ENCODE measurements around the gene DOLPP1. TPM values are rescaled to one million over a fixed set of nuclear protein-coding genes. Genes with fewer than 3 reads are reported as not detected.

The DOLPP1 gene
- polyA plus RNA-seq, 1 donor, result 25.3 TPM

- peaks cover 22% of the 10 kb centered on the region for H3K4me1 ChIP-seq (ENCODE audit: control insufficient read depth, insufficient read depth, low read length)
- H3K27me3 ChIP-seq (ENCODE audit: control insufficient read depth, insufficient read depth, low read length), result no peaks in the 10 kb centered on the region
- H3K27ac ChIP-seq (ENCODE audit: low read length), result no peak overlapping the region
- H3K9me3 ChIP-seq (ENCODE audit: control insufficient read depth, low read depth, low read length), result no peaks in the 10 kb centered on the region
- DNase-seq, result peak in 1 of 2 donors; percentile 46
- H3K36me3 ChIP-seq (ENCODE audit: control insufficient read depth, insufficient read depth, low read length), result peaks cover 20% of the 10 kb centered on the region
- WGBS (ENCODE audit: insufficient coverage, low lambda C conversion rate), result no CpG with 5 or more reads among the region's 8 CpGs
- no peak overlapping the region for H3K4me3 ChIP-seq (ENCODE audit: low read length)
Observed at GRCh38 chr9:129038109-129038852, 42.6 kb upstream of the DOLPP1 start.

- WGBS (ENCODE audit: insufficient coverage, low lambda C conversion rate), result no CpG with 5 or more reads among the region's 12 CpGs
- H3K4me3 ChIP-seq (ENCODE audit: low read length), result no peak overlapping the region
- DNase-seq, result no peak
- peaks cover 25% of the 10 kb centered on the region for H3K36me3 ChIP-seq (ENCODE audit: control insufficient read depth, insufficient read depth, low read length)
- H3K27me3 ChIP-seq (ENCODE audit: control insufficient read depth, insufficient read depth, low read length), result no peaks in the 10 kb centered on the region
- H3K9me3 ChIP-seq (ENCODE audit: control insufficient read depth, low read depth, low read length), result no peaks in the 10 kb centered on the region
- no peak overlapping the region for H3K27ac ChIP-seq (ENCODE audit: low read length)
- H3K4me1 ChIP-seq (ENCODE audit: control insufficient read depth, insufficient read depth, low read length), result peaks cover 22% of the 10 kb centered on the region
Observed at GRCh38 chr9:129040113-129040643, 40.7 kb upstream of the DOLPP1 start.

GRCh38 chr9:129042016-129042415 is 38.9 kb upstream of the DOLPP1 start:
- H3K4me3 ChIP-seq (ENCODE audit: low read length), result no peak overlapping the region
- H3K4me1 ChIP-seq (ENCODE audit: control insufficient read depth, insufficient read depth, low read length), result peaks cover 15% of the 10 kb centered on the region
- H3K36me3 ChIP-seq (ENCODE audit: control insufficient read depth, insufficient read depth, low read length), result peaks cover 30% of the 10 kb centered on the region
- no peaks in the 10 kb centered on the region for H3K27me3 ChIP-seq (ENCODE audit: control insufficient read depth, insufficient read depth, low read length)
- DNase-seq, result no peak
- H3K9me3 ChIP-seq (ENCODE audit: control insufficient read depth, low read depth, low read length), result no peaks in the 10 kb centered on the region
- WGBS (ENCODE audit: insufficient coverage, low lambda C conversion rate), result no CpG with 5 or more reads among the region's 16 CpGs
- H3K27ac ChIP-seq (ENCODE audit: low read length), result no peak overlapping the region

- no peak overlapping the region for H3K27ac ChIP-seq (ENCODE audit: low read length)
- H3K27me3 ChIP-seq (ENCODE audit: control insufficient read depth, insufficient read depth, low read length), result no peaks in the 10 kb centered on the region
- peaks cover 37% of the 10 kb centered on the region for H3K36me3 ChIP-seq (ENCODE audit: control insufficient read depth, insufficient read depth, low read length)
- H3K4me1 ChIP-seq (ENCODE audit: control insufficient read depth, insufficient read depth, low read length), result no peaks in the 10 kb centered on the region
- H3K9me3 ChIP-seq (ENCODE audit: control insufficient read depth, low read depth, low read length), result no peaks in the 10 kb centered on the region
- no peak for DNase-seq
- 100% methylated on average over 3 of the region's 8 CpGs for WGBS (ENCODE audit: insufficient coverage, low lambda C conversion rate)
- H3K4me3 ChIP-seq (ENCODE audit: low read length), result no peak overlapping the region
Observed at GRCh38 chr9:129052592-129052991, 28.3 kb upstream of the DOLPP1 start.

- H3K4me3 ChIP-seq (ENCODE audit: low read length), result no peak overlapping the region
- H3K9me3 ChIP-seq (ENCODE audit: control insufficient read depth, low read depth, low read length), result no peaks in the 10 kb centered on the region
- no CpG with 5 or more reads among the region's 6 CpGs for WGBS (ENCODE audit: insufficient coverage, low lambda C conversion rate)
- DNase-seq, result no peak
- H3K27ac ChIP-seq (ENCODE audit: low read length), result no peak overlapping the region
- no peaks in the 10 kb centered on the region for H3K4me1 ChIP-seq (ENCODE audit: control insufficient read depth, insufficient read depth, low read length)
- H3K27me3 ChIP-seq (ENCODE audit: control insufficient read depth, insufficient read depth, low read length), result no peaks in the 10 kb centered on the region
- H3K36me3 ChIP-seq (ENCODE audit: control insufficient read depth, insufficient read depth, low read length), result peaks cover 34% of the 10 kb centered on the region
Observed at GRCh38 chr9:129053020-129053419, 27.9 kb upstream of the DOLPP1 start.

GRCh38 chr9:129054163-129054851 is 26.6 kb upstream of the DOLPP1 start:
- Histone ChIP-seq H3K36me3 (ENCODE audit: control insufficient read depth, insufficient read depth, low read length) (peaks cover 30% of the 10 kb centered on the region), H3K27ac (ENCODE audit: low read length) (no peak overlapping the region)
- 92% methylated on average over 2 of the region's 5 CpGs for WGBS (ENCODE audit: insufficient coverage, low lambda C conversion rate)

GRCh38 chr9:129058965-129059795 is 21.7 kb upstream of the DOLPP1 start:
- H3K9me3 ChIP-seq (ENCODE audit: control insufficient read depth, low read depth, low read length), result no peaks in the 10 kb centered on the region
- H3K27me3 ChIP-seq (ENCODE audit: control insufficient read depth, insufficient read depth, low read length), result no peaks in the 10 kb centered on the region
- no peaks in the 10 kb centered on the region for H3K4me1 ChIP-seq (ENCODE audit: control insufficient read depth, insufficient read depth, low read length)
- WGBS (ENCODE audit: insufficient coverage, low lambda C conversion rate), result no CpG with 5 or more reads among the region's 21 CpGs
- H3K4me3 ChIP-seq (ENCODE audit: low read length), result no peak overlapping the region
- DNase-seq, result no peak
- no peak overlapping the region for H3K27ac ChIP-seq (ENCODE audit: low read length)
- H3K36me3 ChIP-seq (ENCODE audit: control insufficient read depth, insufficient read depth, low read length), result peaks cover 57% of the 10 kb centered on the region

More at GRCh38 chr9:129054163-129054851, 26.6 kb upstream of the DOLPP1 start:
- Histone ChIP-seq H3K27me3 (ENCODE audit: control insufficient read depth, insufficient read depth, low read length) (no peaks in the 10 kb centered on the region), H3K9me3 (ENCODE audit: control insufficient read depth, low read depth, low read length) (no peaks in the 10 kb centered on the region), H3K4me3 (ENCODE audit: low read length) (no peak overlapping the region), H3K4me1 (ENCODE audit: control insufficient read depth, insufficient read depth, low read length) (no peaks in the 10 kb centered on the region)
- no peak for DNase-seq

- DNase-seq, result no peak
- Histone ChIP-seq H3K27me3 (ENCODE audit: control insufficient read depth, insufficient read depth, low read length) (no peaks in the 10 kb centered on the region), H3K9me3 (ENCODE audit: control insufficient read depth, low read depth, low read length) (no peaks in the 10 kb centered on the region), H3K36me3 (ENCODE audit: control insufficient read depth, insufficient read depth, low read length) (peaks cover 61% of the 10 kb centered on the region), H3K4me1 (ENCODE audit: control insufficient read depth, insufficient read depth, low read length) (no peaks in the 10 kb centered on the region), H3K4me3 (ENCODE audit: low read length) (no peak overlapping the region), H3K27ac (ENCODE audit: low read length) (no peak overlapping the region)
- no CpG with 5 or more reads among the region's 37 CpGs for WGBS (ENCODE audit: insufficient coverage, low lambda C conversion rate)
Observed at GRCh38 chr9:129059796-129060785, 20.8 kb upstream of the DOLPP1 start.

GRCh38 chr9:129060991-129061390 is 19.9 kb upstream of the DOLPP1 start:
- 80% methylated on average over 1 of the region's 12 CpGs for whole genome bisulfite sequencing (ENCODE audit: insufficient coverage, low lambda C conversion rate)

More at GRCh38 chr9:129060991-129061390, 19.9 kb upstream of the DOLPP1 start:
- Histone ChIP-seq H3K27me3 (ENCODE audit: control insufficient read depth, insufficient read depth, low read length) (no peaks in the 10 kb centered on the region), H3K27ac (ENCODE audit: low read length) (no peak overlapping the region), H3K4me3 (ENCODE audit: low read length) (no peak overlapping the region), H3K4me1 (ENCODE audit: control insufficient read depth, insufficient read depth, low read length) (no peaks in the 10 kb centered on the region), H3K36me3 (ENCODE audit: control insufficient read depth, insufficient read depth, low read length) (peaks cover 68% of the 10 kb centered on the region), H3K9me3 (ENCODE audit: control insufficient read depth, low read depth, low read length) (no peaks in the 10 kb centered on the region)
- no peak for DNase-seq

Measured in large intestine (tissue), 3 donors.